GM20431 (cell line): ENCODE measurements around the gene AKT3.

ENCODE experiments used
- in situ Hi-C: fragments of 300-500 bp; cut with MseI, MboI; formaldehyde crosslinking; loops from one replicate; pipeline ENCODE4 v1.15.0; 2020; ENCODE audit warnings: low sequenced_read_pairs; ENCODE audit not compliant: unreplicated experiment

Gene AKT3

DNA sequence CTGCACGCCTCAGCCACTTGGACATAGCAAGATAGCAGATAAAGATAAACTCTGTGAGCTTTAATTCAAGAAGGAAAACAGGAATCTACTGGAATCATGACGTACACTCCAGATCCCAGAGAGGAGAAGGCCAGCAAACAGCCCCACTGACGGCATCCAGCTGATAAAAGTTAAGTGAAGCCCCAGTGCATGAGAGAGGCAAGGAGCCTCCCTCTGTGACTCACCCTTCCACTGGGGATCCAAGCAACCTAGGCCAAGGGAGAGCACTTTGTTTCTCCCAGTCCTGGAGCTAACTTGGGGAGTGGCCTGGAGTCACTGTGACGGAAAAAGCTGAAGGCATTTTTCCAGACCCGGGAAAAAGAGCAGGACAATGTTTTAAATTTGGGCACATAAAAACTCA is 270.0 kb downstream of the AKT3 start:
- in situ Hi-C loops: no loop called here

DNA sequence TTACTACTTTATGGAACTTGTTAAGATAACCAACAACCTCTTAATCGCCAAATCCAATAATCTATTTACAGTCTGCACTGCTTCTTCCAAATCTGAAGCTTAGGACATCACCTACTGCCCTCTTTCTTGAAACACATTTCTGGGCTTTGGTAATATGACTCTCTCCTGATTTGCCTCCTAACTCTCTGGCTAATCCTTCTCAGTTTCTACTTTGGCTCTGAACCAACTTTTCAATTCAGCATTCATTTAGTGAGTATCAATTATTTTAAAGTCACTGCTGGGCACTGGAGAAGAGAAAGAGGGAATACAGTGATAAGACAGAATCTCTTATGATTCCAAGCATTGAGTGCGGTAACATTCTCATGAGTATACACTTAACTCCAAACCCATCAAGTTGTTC is 275.0 kb downstream of the AKT3 start:
- in situ Hi-C loops: no loop called here

- in situ Hi-C loops: no loop called here
Measured at GRCh38 chr1:243572940-243573339, 277.1 kb downstream of the AKT3 start.

DNA sequence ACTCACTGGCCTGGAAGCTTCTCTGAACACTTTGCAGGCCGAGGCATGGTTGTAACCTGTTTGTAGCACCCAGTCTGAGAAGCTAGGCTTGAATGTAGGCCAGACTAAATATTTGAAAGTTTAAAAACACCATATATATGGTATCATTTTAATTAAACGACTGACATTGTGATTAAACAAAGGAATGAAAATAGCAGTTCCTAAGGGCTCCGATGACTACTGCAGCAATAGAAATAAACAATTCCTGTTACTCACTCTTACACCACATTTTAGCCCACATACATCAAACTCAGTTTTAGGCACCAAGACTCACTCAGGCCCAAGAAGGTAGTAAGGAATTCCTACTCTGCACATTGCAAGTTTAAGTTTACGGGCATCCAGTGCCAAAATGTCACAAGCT is 281.2 kb downstream of the AKT3 start:
- in situ Hi-C loops: no loop called here

DNA sequence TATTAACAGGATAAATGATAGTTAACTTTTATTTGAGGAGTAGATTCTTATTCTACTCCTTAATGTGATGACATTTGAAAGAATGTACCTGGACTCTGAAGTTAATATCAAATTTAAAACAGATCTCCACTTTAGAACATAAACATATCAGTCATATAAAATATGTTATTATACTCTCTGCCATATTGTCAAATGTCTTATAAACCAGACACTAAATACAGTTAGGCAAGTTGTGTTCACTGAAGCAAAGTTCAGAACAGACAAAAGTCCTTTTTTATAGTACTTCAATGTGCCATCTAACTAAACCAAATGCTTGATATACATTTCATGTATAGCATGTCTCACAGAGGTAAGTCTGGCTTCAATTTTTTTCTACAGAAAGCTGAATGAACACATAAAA is 285.2 kb downstream of the AKT3 start:
- in situ Hi-C loops: no loop called here

- in situ Hi-C loops: no loop called here
Measured at GRCh38 chr1:243563732-243564131, 286.3 kb downstream of the AKT3 start.

GRCh38 chr1:243562473-243562872 is 287.6 kb downstream of the AKT3 start:
- in situ Hi-C loops: no loop called here

DNA sequence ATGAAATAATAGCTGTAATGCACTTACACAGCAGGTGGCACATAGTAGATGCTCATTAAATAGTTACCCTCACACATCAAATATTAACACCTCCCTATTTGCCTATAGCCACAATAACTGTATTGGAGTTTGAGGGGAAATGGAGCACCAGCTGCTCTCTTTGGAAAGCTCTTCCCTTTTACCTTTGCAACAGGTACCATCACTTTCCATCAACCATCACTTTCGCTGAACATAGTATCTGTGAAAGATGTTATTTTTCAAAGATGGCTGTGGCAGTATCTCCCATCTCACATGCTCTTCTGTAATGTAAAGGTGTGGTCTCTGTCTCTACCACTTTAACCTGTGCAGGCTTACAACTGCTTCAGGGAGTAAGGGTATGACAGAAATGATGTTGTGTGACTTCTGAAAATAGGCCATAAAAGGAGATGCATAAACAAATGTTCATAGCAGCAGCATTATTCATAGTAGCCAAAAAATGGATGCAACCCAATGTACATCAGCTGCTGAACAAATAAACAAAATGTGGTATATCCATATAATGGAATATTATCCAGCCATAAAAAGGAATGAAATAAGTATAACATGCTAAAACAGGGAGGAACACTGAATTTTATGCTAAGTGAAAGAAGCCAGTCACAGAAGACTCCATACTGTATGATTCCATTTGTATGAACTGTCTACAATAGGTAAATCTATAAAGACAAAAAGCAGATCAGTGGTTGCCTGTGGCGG is 288.3 kb downstream of the AKT3 start:
- in situ Hi-C loops: no loop called here

DNA sequence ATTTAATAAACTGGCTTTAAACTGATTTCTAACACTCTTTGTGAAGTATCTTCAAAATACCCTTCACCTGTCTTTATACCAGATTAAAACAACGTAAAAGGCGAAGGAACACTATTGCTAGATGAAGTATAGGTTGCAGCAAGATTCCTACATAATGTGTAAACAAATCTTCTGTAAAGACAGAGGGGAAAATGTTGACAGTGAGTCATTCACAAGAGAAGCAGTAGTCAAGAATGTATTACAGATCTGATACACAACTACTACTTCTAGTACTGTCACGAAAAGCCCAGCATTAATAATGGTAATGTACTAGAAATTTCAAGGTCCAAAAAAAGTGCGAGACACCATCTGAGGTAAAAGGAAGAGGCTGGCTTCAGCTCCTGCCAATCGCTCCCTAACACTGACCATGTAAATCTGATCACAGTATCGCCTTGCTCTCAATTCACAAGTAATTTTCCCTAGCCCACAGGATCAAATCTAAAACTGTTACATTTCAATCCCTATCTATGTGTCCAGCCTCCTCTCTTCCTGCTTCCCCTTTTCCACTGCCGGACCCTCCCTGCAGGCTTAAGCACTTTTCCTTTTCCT is 290.4 kb downstream of the AKT3 start:
- in situ Hi-C loops: no loop called here

GRCh38 chr1:243558576-243558975 is 291.5 kb downstream of the AKT3 start:
- in situ Hi-C loops: no loop called here

DNA sequence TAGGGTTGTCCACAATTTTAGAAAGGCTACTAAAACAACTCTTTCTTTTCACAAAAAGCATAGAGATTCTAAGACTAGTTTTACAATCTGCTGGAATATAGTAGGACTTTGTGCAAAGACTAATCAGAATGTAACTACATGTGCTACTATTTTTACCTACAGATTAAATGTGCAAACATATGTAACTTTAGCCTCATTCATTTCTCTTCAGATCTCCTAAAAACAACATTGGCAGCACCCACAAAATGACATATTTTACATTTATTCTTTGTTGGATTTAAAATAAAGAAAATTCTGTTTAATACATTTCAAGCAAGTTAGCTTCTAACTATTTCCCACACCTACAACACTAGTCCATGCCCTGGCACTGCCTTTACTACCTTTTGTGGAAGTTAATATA is 292.2 kb downstream of the AKT3 start:
- in situ Hi-C loops: no loop called here

DNA sequence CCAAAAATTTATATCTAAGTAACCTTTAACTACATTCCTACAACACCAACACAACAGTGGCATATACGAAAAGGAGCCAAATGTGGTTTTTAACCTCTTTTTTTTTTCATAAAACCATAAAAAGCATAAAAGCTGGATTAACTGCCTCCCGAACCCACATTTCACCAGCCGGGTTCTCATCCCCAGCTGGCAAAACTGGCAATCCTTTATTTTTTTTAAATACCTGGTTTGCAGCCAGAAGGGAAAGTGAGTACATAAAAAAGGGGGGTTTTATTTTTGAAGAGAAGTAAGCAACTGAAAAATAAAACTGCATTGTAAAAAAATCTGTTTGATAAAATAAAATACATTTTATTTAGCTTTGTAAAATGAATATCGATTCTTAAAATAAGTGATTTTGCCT is 295.4 kb downstream of the AKT3 start:
- in situ Hi-C loops: no loop called here

GRCh38 chr1:243553090-243553489 is 297.0 kb downstream of the AKT3 start:
- in situ Hi-C loops: no loop called here

DNA sequence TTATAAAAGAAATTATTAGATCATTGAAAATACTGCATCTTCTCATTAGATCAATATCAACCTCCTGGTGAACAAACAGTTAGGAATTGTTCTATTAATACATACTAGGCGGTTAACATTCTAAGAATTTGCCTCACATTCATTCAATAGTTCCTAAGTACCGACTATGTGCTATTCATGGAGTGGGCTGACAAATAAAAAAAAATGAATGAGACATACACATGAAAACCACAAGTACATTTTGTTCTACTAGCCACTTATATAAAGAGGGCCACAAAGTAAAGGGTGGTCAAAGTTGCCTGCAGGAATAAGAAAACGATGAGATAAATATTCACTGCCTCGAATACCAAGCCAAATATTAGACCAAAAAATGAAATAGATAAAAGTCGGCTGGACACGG is 299.8 kb downstream of the AKT3 start:
- in situ Hi-C loops: no loop called here

DNA sequence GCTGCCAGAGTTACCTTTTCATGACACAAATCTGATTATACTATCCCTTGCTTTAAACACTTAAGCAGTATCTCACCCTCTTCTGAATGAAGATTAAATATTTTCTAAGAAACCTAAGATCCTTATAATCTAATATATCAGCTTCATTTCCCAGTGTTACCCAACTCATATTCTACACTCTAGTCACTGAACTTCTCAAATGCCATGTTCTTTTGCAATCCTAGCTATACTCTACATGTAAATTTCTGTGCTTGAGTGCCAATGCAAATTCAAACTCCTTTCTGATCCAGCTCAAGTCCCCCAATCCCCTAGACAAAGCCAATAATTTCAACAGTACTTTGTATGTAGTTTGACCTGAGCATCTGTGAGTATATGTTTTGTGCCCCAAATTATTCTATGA is 300.3 kb downstream of the AKT3 start:
- in situ Hi-C loops: no loop called here

DNA sequence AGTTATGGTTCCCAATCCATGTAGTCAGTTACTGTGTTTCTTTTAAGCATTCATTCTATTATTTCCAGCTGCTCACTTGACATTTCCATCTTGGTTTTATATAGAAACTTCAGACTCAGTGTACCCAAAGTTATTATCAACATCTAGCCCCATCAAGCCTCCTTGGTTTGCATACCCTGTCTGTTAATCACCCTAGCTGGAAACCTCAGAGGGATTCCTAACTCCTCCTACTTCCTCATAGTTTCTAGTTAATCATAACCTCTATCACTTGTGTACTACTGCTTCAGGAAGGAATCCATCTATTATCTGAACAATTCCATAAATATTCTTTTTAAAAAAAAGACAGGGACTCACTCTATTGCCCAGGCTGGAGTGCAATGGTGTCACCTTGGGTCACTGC is 300.9 kb downstream of the AKT3 start:
- in situ Hi-C loops: no loop called here

- in situ Hi-C loops: no loop called here
Measured at GRCh38 chr1:243548516-243548915, 301.5 kb downstream of the AKT3 start.

GRCh38 chr1:243547891-243548290 is 302.2 kb downstream of the AKT3 start:
- in situ Hi-C loops: no loop called here

DNA sequence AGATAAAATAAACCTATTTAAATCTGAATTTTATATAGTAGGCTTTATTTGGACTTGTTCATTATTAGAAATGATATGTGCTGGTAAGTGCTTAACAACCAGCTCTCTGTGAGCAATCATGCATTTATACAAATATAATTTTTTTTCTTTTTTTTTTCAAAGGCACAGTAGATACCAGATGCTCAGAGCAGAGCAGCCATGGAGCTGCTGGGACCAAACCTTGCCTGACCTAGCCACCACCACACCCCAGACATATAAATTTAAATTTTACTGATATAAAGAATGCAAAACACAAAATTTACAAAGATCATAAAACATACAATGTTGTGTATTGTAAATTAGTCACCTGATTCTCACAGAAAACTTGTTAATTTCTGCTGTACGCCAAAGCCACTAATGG is 303.6 kb downstream of the AKT3 start:
- in situ Hi-C loops: no loop called here

DNA sequence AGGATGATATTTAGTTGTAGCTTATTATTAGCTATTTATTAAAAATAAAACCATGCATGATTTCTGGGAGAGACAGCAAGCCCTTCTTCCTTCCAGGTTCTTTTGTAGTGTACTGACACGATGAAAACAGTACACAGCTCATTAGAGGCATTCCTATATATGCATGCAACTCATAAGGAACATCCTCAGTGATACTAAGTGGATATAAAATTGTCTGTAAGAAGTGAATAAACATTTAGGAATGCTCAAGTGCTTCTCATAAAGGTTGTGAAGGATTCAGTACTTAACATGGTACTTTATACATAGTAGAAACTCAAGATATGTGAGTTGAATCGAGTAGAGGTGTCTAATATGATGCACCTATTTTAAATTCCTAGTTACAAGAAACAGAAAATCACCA is 306.5 kb downstream of the AKT3 start:
- in situ Hi-C loops: no loop called here

- in situ Hi-C loops: no loop called here
Measured at GRCh38 chr1:243542739-243543415, 307.2 kb downstream of the AKT3 start.

DNA sequence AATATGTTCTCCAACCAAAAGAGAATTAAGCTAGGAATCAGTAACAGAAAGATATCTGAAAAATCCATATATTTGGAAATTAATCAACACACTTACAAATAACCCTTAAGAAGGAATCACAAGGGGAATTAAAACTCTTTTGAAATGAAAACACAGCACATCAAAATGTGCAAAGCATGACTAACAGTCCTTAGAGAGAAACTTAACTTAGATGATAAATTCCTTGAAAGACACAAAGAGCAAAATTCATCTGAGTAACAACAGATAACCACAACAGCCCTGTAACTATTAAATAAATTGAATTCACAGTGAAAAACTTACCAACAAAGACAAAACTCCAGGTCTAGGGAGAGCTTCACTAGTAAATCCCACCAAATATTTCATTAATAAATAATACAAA is 310.4 kb downstream of the AKT3 start:
- in situ Hi-C loops: no loop called here
